K562 (cell line): ENCODE measurements around the gene HINT3. TPM values are rescaled to one million over a fixed set of nuclear protein-coding genes. Genes with fewer than 3 reads are reported as not detected.

Source experiments
- CHD1 ChIP-seq: fragments of 200-600 bp; sonication (generic); IDR thresholded peaks from one replicate; pipeline ENCODE4 v1.6.1; 2012; ENCODE audit warnings: mild to moderate bottlenecking, moderate library complexity, low read length, inconsistent platforms
- CREBBP ChIP-seq: IDR thresholded peaks from one replicate; pipeline ENCODE4 v1.6.1; 2012; ENCODE audit warnings: low read depth, mild to moderate bottlenecking, control low read depth, inconsistent platforms, low read length
- ELF1 ChIP-seq: fragments of 200-800 bp; sonication (Bioruptor generic); IDR thresholded peaks from 2 replicates; pipeline ENCODE4 v1.6.1; 2016; ENCODE audit warnings: missing genetic modification characterization, missing compliant biosample characterization
- HLTF ChIP-seq: fragments of 450-650 bp; IDR thresholded peaks from 2 replicates; pipeline ENCODE4 v1.6.1; 2016
- HNRNPUL1 ChIP-seq: fragments of 200-400 bp; formaldehyde crosslinking; IDR thresholded peaks from 2 replicates; pipeline ENCODE4 v1.6.1; 2017; ENCODE audit warnings: low read length
- HOXB6 ChIP-seq: fragments of 250-450 bp; sonication (Bioruptor Pico); IDR thresholded peaks from 2 replicates; pipeline ENCODE4 v1.5.1; 2022; ENCODE audit warnings: mild to moderate bottlenecking, borderline replicate concordance
- KDM4B ChIP-seq, 2 experiments: fragments of 450-650 bp in 1 of 2; sonication (generic) in 1 of 2; IDR thresholded peaks; 2 replicates each; pipeline ENCODE4 v1.6.1; 2016 to 2017; ENCODE audit warnings: borderline replicate concordance in 2 of 2, antibody characterized with exemption in 1 of 2, low read depth in 1 of 2, mild to moderate bottlenecking in 1 of 2
- L3MBTL2 ChIP-seq: fragments of 450-650 bp; IDR thresholded peaks from 2 replicates; pipeline ENCODE4 v1.6.1; 2016; ENCODE audit warnings: mild to moderate bottlenecking, moderate library complexity
- RBM25 ChIP-seq: fragments of 200-400 bp; formaldehyde crosslinking; IDR thresholded peaks from 2 replicates; pipeline ENCODE4 v1.6.1; 2018; ENCODE audit warnings: low read length, low read depth, moderate library complexity; ENCODE audit not compliant: severe bottlenecking
- ZFP30 ChIP-seq: fragments of 250-450 bp; sonication (Bioruptor Pico); IDR thresholded peaks from 2 replicates; pipeline ENCODE4 v1.8.0; 2022; ENCODE audit warnings: moderate library complexity, mild to moderate bottlenecking, inconsistent platforms, borderline replicate concordance
- ZNF830 ChIP-seq: fragments of 250-450 bp; sonication (Bioruptor Pico); IDR thresholded peaks from 2 replicates; pipeline ENCODE4 v1.5.0; 2021; ENCODE audit warnings: mild to moderate bottlenecking
- polyA plus RNA-seq, 8 experiments: library from polyadenylated mRNA; depleted of rRNA in 4 of 8; stranded (reverse) in 5 of 8; unstranded in 3 of 8; fragments of >200 nt; fragmentation: Nextera tagmentation in 2 of 8; fragmentation: Illumina TruSeq in 1 of 8; extraction: Ambion mirVana in 2 of 8; extraction: Trizol in 1 of 8; gene quantifications; 2 replicates each; pipeline versions ENCODE4 v1.2.1 to v1.2.3, GENCODE V29; 2011 to 2014; ENCODE audit warnings: inconsistent platforms in 1 of 8, missing spikeins in 1 of 8
- total RNA-seq, 7 experiments: library from RNA; depleted of rRNA in 6 of 7; stranded (reverse); fragments of >200 nt in 6 of 7; fragmentation: Illumina TruSeq in 2 of 7; extraction: Trizol in 2 of 7; gene quantifications; 2 replicates each; pipeline versions ENCODE4 v1.2.1 to v1.2.3, GENCODE V29; 2011 to 2021; ENCODE audit warnings: low replicate concordance in 1 of 7
- TF ChIP-seq, protein P1 (sequence below): fragments of 150-350 bp; IDR thresholded peaks from 2 replicates; pipeline ENCODE4 v1.6.1; 2014; ENCODE audit warnings: low read depth, mild to moderate bottlenecking, low read length, borderline replicate concordance
- TF ChIP-seq, protein P2 (sequence below): IDR thresholded peaks from 2 replicates; pipeline ENCODE4 v1.6.1; 2011; ENCODE audit not compliant: insufficient read length; ENCODE audit errors: extremely low read depth
- TF ChIP-seq, protein P3 (sequence below): fragments of 450-650 bp; IDR thresholded peaks from 2 replicates; pipeline ENCODE4 v1.6.1; 2016; ENCODE audit warnings: low read depth, mild to moderate bottlenecking, moderate library complexity
- TF ChIP-seq, protein P4 (sequence below): IDR thresholded peaks from 2 replicates; pipeline ENCODE4 v1.6.1; 2014; ENCODE audit warnings: antibody characterized with exemption

HINT3 gene
- total and polyA plus RNA-seq, 9 of the 15 experiments (the other 6 are each of a cell fraction or from before 2014, with no cell fraction given), result 1.4 to 16.6 (median 10.8) TPM

DNA sequence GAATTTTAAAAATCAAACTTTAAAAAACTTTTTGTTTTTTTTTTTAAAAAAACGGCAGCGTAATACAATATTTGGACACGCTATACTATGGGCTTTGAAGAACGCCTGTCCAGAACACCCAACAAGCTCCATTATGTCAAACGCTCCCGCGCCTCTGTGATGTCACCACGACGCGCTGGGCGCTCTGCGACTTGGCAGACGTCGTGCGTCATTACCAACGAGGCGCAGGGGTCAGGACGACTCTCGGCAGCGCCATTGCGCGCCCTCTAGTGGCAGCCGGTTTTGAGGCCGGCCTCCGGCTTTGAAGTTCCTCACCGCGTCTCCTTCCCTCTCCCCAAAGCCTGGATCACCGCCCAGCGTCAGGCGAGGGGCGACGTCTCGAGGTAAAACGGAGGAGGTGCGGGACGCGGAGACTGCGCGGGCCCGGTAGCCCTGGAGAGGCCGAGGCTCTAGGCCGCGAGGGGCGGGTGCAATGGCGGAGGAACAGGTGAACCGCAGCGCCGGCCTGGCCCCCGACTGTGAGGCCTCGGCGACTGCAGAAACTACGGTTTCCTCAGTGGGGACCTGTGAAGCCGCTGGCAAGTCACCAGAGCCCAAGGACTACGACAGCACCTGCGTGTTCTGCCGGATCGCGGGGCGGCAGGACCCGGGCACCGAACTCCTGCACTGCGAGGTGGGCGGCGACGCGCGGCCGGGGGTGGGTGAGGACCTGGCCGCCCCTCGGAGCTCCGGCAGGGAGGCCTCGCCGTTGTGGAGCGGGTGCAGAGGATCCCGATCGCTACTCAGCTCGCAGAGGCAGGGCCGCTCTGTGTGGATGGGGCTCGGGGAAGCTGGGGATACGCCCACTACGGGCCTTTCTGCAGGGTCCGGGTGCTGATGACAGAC, at the start of gene HINT3 (continued):
- TF ChIP-seq, protein P1, sequence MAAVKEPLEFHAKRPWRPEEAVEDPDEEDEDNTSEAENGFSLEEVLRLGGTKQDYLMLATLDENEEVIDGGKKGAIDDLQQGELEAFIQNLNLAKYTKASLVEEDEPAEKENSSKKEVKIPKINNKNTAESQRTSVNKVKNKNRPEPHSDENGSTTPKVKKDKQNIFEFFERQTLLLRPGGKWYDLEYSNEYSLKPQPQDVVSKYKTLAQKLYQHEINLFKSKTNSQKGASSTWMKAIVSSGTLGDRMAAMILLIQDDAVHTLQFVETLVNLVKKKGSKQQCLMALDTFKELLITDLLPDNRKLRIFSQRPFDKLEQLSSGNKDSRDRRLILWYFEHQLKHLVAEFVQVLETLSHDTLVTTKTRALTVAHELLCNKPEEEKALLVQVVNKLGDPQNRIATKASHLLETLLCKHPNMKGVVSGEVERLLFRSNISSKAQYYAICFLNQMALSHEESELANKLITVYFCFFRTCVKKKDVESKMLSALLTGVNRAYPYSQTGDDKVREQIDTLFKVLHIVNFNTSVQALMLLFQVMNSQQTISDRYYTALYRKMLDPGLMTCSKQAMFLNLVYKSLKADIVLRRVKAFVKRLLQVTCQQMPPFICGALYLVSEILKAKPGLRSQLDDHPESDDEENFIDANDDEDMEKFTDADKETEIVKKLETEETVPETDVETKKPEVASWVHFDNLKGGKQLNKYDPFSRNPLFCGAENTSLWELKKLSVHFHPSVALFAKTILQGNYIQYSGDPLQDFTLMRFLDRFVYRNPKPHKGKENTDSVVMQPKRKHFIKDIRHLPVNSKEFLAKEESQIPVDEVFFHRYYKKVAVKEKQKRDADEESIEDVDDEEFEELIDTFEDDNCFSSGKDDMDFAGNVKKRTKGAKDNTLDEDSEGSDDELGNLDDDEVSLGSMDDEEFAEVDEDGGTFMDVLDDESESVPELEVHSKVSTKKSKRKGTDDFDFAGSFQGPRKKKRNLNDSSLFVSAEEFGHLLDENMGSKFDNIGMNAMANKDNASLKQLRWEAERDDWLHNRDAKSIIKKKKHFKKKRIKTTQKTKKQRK, result no peak
- TF ChIP-seq RBM25, result no peak
- no peak for TF ChIP-seq ZNF830 (CRISPR knock-in tag)
- no peak for TF ChIP-seq HNRNPUL1
- TF ChIP-seq ZFP30 (CRISPR knock-in tag), result no peak
- TF ChIP-seq HOXB6, result no peak
- TF ChIP-seq, protein P2, sequence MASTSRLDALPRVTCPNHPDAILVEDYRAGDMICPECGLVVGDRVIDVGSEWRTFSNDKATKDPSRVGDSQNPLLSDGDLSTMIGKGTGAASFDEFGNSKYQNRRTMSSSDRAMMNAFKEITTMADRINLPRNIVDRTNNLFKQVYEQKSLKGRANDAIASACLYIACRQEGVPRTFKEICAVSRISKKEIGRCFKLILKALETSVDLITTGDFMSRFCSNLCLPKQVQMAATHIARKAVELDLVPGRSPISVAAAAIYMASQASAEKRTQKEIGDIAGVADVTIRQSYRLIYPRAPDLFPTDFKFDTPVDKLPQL, result no peak
- TF ChIP-seq, protein P3, sequence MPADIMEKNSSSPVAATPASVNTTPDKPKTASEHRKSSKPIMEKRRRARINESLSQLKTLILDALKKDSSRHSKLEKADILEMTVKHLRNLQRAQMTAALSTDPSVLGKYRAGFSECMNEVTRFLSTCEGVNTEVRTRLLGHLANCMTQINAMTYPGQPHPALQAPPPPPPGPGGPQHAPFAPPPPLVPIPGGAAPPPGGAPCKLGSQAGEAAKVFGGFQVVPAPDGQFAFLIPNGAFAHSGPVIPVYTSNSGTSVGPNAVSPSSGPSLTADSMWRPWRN, result no peak
- TF ChIP-seq ELF1 (tag), result peak; percentile 56
- no peak for TF ChIP-seq CHD1
- TF ChIP-seq L3MBTL2, result peak; percentile 82
- peak in 1 of 2 experiments; percentile 59; a peak in 1 of 4 replicates for TF ChIP-seq KDM4B (IDR thresholded peaks at IDR 0.05; ENCODE audit: borderline replicate concordance in 2 of 2, low read depth in 1 of 2)
- TF ChIP-seq HLTF, result peak; percentile 85; the same call in 1 of the 2 replicates
- TF ChIP-seq CREBBP, result no peak
- TF ChIP-seq, protein P4, sequence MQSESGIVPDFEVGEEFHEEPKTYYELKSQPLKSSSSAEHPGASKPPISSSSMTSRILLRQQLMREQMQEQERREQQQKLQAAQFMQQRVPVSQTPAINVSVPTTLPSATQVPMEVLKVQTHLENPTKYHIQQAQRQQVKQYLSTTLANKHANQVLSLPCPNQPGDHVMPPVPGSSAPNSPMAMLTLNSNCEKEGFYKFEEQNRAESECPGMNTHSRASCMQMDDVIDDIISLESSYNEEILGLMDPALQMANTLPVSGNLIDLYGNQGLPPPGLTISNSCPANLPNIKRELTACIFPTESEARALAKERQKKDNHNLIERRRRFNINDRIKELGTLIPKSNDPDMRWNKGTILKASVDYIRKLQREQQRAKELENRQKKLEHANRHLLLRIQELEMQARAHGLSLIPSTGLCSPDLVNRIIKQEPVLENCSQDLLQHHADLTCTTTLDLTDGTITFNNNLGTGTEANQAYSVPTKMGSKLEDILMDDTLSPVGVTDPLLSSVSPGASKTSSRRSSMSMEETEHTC, result no peak
